K562 (cell line): Measurements from ENCODE around the gene CACNA2D2. TPM values are rescaled to one million over a fixed set of nuclear protein-coding genes. Genes with fewer than 3 reads are reported as not detected.

Experiments used
- ATAC-seq: fragments of 200-7000 bp; cut with Tn5 transposase; 3 replicates; pipeline ENCODE4 v1.9.1; 2020; ENCODE audit warnings: moderate library complexity
- BruUV-seq: library from RNA; stranded (reverse); fragments of 400-500 nt; replicated peaks from 2 replicates; lab custom pipeline; 2021; lab: Mats Ljungman, UMichigan
- CTCF ChIA-PET: fragments of 300-600 bp; formaldehyde crosslinking; extraction: SDS; loops from one replicate; lab custom pipeline; 2021; ENCODE audit warnings: low intra/inter-chr PET ratio; lab: Yijun Ruan, JAX
- POLR2A ChIA-PET: fragments of 300-600, 350-650 bp; sonication (Branson Sonifier 250); formaldehyde crosslinking; extraction: SDS; loops from one replicate; lab custom pipeline; 2021; ENCODE audit warnings: antibody characterized with exemption, inconsistent platforms; lab: Yijun Ruan, JAX
- DNase-seq, 4 experiments: peaks; one replicate each; pipeline versions ENCODE4 v3.0.0 to v3.0.0-alpha.2; 2011 to 2018; ENCODE audit warnings: low spot score in 3 of 4, mixed read lengths in 3 of 4; ENCODE audit errors: extremely low read depth in 1 of 4
- FAIRE-seq: peaks from 2 replicates; lab custom pipeline; 2011; peaks lifted over from hg19 to GRCh38; lab: Jason Lieb, UNC
- H2AFZ ChIP-seq: 2 replicates; pipeline ENCODE4 v1.6.0; 2011; ENCODE audit warnings: low read depth, low read length, control low read depth, inconsistent platforms
- H3K27ac ChIP-seq: fragments of 200-600 bp; 3 replicates; pipeline ENCODE4 v1.8.0; 2011; ENCODE audit warnings: low read depth, mild to moderate bottlenecking, control low read depth, inconsistent platforms, low read length, moderate library complexity, mixed read lengths; ENCODE audit errors: extremely low read depth
- H3K27me3 ChIP-seq, 2 experiments: fragments of 300-600 bp in 1 of 2; 2 replicates in 1 of 2; 3 replicates in 1 of 2; pipeline versions ENCODE4 v1.6.0 to v1.8.0; 2011; ENCODE audit warnings: inconsistent platforms in 2 of 2, low read length in 2 of 2, mild to moderate bottlenecking in 1 of 2, mixed read lengths in 1 of 2, moderate library complexity in 1 of 2; ENCODE audit not compliant: control insufficient read depth in 2 of 2, insufficient read depth in 2 of 2
- H3K36me3 ChIP-seq: fragments of 300-600 bp; 3 replicates; pipeline ENCODE4 v1.8.0; 2011; ENCODE audit warnings: mild to moderate bottlenecking, low read length, inconsistent platforms; ENCODE audit not compliant: control insufficient read depth, insufficient read depth
- H3K4me1 ChIP-seq, 2 experiments: fragments of 200-600 bp in 1 of 2; replicated peaks in 1 of 2; 2 replicates in 1 of 2; 3 replicates in 1 of 2; pipeline versions ENCODE4 v1.5.1 to v1.8.0; 2011; ENCODE audit warnings: inconsistent platforms in 2 of 2, low read length in 2 of 2, mild to moderate bottlenecking in 1 of 2, mixed read lengths in 1 of 2, moderate library complexity in 1 of 2; ENCODE audit not compliant: control insufficient read depth in 2 of 2, insufficient read depth in 2 of 2
- H3K4me2 ChIP-seq: 2 replicates; pipeline ENCODE4 v1.6.1; 2011; ENCODE audit warnings: low read length, control low read depth, inconsistent platforms, mixed read lengths; ENCODE audit not compliant: insufficient read depth
- H3K4me3 ChIP-seq: fragments of 200-600 bp; sonication (generic), shearing (Covaris generic); 2 replicates; pipeline ENCODE4 v1.5.1; 2016; ENCODE audit warnings: control low read depth, inconsistent platforms
- H3K79me2 ChIP-seq: fragments of 200-600 bp; 3 replicates; pipeline ENCODE4 v1.8.0; 2011; ENCODE audit warnings: low read length, inconsistent platforms; ENCODE audit not compliant: control insufficient read depth, insufficient read depth
- H3K9ac ChIP-seq, 2 experiments: 2 replicates each; pipeline versions ENCODE4 v1.6.0 to v1.6.1; 2011; ENCODE audit warnings: low read depth in 2 of 2, low read length in 2 of 2, control low read depth in 1 of 2, inconsistent platforms in 1 of 2, mild to moderate bottlenecking in 1 of 2, mixed read lengths in 1 of 2; ENCODE audit not compliant: insufficient read depth in 1 of 2
- H3K9me1 ChIP-seq: one replicate; pipeline ENCODE4 v1.6.0; 2011; ENCODE audit warnings: inconsistent platforms, mild to moderate bottlenecking, low read length, moderate library complexity; ENCODE audit not compliant: control insufficient read depth, insufficient read depth
- H3K9me3 ChIP-seq: replicated peaks from 2 replicates; pipeline ENCODE4 v1.5.1; 2011; ENCODE audit warnings: low read depth, low read length, inconsistent platforms; ENCODE audit not compliant: control insufficient read depth, insufficient read depth
- H4K20me1 ChIP-seq: replicated peaks from 2 replicates; pipeline ENCODE4 v1.6.1; 2011; ENCODE audit warnings: low read length, inconsistent platforms, mixed read lengths; ENCODE audit not compliant: control insufficient read depth, insufficient read depth
- CEBPZ ChIP-seq: fragments of 150-350 bp; IDR thresholded peaks from 2 replicates; pipeline ENCODE4 v1.6.1; 2014; ENCODE audit warnings: low read depth, mild to moderate bottlenecking, low read length, borderline replicate concordance
- HMGN3 ChIP-seq: IDR thresholded peaks from 2 replicates; pipeline ENCODE4 v1.6.1; 2011; ENCODE audit warnings: borderline replicate concordance, low read depth, mild to moderate bottlenecking, mixed read lengths, low read length; ENCODE audit not compliant: insufficient read length; ENCODE audit errors: extremely low read depth
- MIER1 ChIP-seq: fragments of 450-650 bp; IDR thresholded peaks from 2 replicates; pipeline ENCODE4 v1.6.1; 2016; ENCODE audit warnings: antibody characterized with exemption, mild to moderate bottlenecking, low read depth
- NR2C2 ChIP-seq, 2 experiments: fragments of 200-800 bp in 1 of 2; sonication (Bioruptor generic) in 1 of 2; sonication (generic) in 1 of 2; formaldehyde crosslinking in 1 of 2; IDR thresholded peaks; 2 replicates each; pipeline versions ENCODE4 v1.6.1 to v1.8.0; 2016 to 2022; ENCODE audit warnings: mild to moderate bottlenecking in 1 of 2, missing compliant biosample characterization in 1 of 2, missing genetic modification characterization in 1 of 2, missing genetic modification reagents in 1 of 2
- PHB2 ChIP-seq: fragments of 450-650 bp; IDR thresholded peaks from 2 replicates; pipeline ENCODE4 v1.6.1; 2017; ENCODE audit warnings: low read depth
- ZFX ChIP-seq: sonication (generic); formaldehyde crosslinking; IDR thresholded peaks from 2 replicates; pipeline ENCODE4 v1.8.0; 2022; ENCODE audit warnings: mild to moderate bottlenecking, missing genetic modification reagents, moderate library complexity
- ZNF121 ChIP-seq: sonication (generic); formaldehyde crosslinking; conservative IDR thresholded peaks from 2 replicates; pipeline ENCODE4 v1.8.0; 2022; ENCODE audit warnings: missing genetic modification reagents
- ZNF217 ChIP-seq: sonication (generic); formaldehyde crosslinking; IDR thresholded peaks from 2 replicates; pipeline ENCODE4 v1.8.0; 2022; ENCODE audit warnings: mild to moderate bottlenecking, missing genetic modification reagents
- WGBS: fragments of 100-300 bp; shearing (Covaris generic); methylation state at CpG from one replicate; pipeline ENCODE4 v1.1.6; 2016; ENCODE audit warnings: low coverage, mixed read lengths; ENCODE audit not compliant: insufficient coverage; ENCODE audit errors: missing lambda C conversion rate; 5-methylcytosine and 5-hydroxymethylcytosine counted together
- in situ Hi-C: fragments of 300-500 bp; cut with MboI; formaldehyde crosslinking; loops from 4 replicates; pipeline ENCODE4 v1.15.0; 2018; ENCODE audit warnings: inconsistent platforms, mixed read lengths
- intact Hi-C: fragments of 100-400 bp; cut with micrococcal nuclease; formaldehyde crosslinking; loops from 2 replicates; pipeline ENCODE4 v1.14.2; 2022
- polyA plus RNA-seq, 8 experiments: library from polyadenylated mRNA; depleted of rRNA in 4 of 8; stranded (reverse) in 5 of 8; unstranded in 3 of 8; fragments of >200 nt; fragmentation: Nextera tagmentation in 2 of 8; fragmentation: Illumina TruSeq in 1 of 8; extraction: Ambion mirVana in 2 of 8; extraction: Trizol in 1 of 8; gene quantifications; 2 replicates each; pipeline versions ENCODE4 v1.2.1 to v1.2.3, GENCODE V29; 2011 to 2014; ENCODE audit warnings: inconsistent platforms in 1 of 8, missing spikeins in 1 of 8
- total RNA-seq, 7 experiments: library from RNA; depleted of rRNA in 6 of 7; stranded (reverse); fragments of >200 nt in 6 of 7; fragmentation: Illumina TruSeq in 2 of 7; extraction: Trizol in 2 of 7; gene quantifications; 2 replicates each; pipeline versions ENCODE4 v1.2.1 to v1.2.3, GENCODE V29; 2011 to 2021; ENCODE audit warnings: low replicate concordance in 1 of 7
- TF ChIP-seq, protein P1 (sequence below): sonication (generic); formaldehyde crosslinking; IDR thresholded peaks from 2 replicates; pipeline ENCODE4 v1.9.0; 2022; ENCODE audit warnings: mild to moderate bottlenecking, missing genetic modification reagents
- TF ChIP-seq, protein P2 (sequence below): sonication (generic); formaldehyde crosslinking; IDR thresholded peaks from 2 replicates; pipeline ENCODE4 v1.8.0; 2022; ENCODE audit warnings: missing genetic modification reagents, mild to moderate bottlenecking, borderline replicate concordance

CACNA2D2 gene
- total and polyA plus RNA-seq, 9 of the 15 experiments (the other 6 are each of a cell fraction or from before 2014, with no cell fraction given): 0.11 to 0.58 (median 0.36) TPM; not detected in 2

DNA sequence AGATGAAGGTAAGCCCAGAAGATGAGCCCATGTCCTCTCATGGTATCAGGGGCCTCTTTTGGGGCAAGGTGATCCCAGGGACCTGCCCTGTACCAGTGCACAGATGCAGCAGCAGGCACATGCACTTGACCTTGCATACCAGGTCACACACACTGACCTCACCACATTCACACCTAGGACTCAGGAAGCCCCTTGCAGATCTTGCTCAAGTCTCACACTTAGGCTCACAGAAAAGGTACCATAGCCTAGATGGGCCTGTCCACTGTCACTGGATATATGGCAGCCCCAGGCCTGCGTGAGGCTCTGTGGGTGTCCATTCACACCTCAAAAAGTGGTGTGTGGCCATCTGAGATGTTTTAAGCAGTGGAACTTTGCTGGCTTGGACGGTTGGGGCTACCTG lies 58.7 kb downstream of the CACNA2D2 start:
- TF ChIP-seq MIER1 (no peak), PHB2 (no peak), ZFX (CRISPR knock-in tag) (no peak), ZNF217 (CRISPR knock-in tag) (no peak), CEBPZ (no peak), ZNF121 (CRISPR knock-in tag) (no peak), NR2C2 (CRISPR knock-in tag; IDR thresholded peaks at IDR 0.05) (no peak), NR2C2 (tag; IDR thresholded peaks at IDR 0.05) (no peak), HMGN3 (no peak)
- TF ChIP-seq, protein P1, sequence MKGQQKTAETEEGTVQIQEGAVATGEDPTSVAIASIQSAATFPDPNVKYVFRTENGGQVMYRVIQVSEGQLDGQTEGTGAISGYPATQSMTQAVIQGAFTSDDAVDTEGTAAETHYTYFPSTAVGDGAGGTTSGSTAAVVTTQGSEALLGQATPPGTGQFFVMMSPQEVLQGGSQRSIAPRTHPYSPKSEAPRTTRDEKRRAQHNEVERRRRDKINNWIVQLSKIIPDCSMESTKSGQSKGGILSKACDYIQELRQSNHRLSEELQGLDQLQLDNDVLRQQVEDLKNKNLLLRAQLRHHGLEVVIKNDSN (CRISPR knock-in tag): no peak
- TF ChIP-seq, protein P2, sequence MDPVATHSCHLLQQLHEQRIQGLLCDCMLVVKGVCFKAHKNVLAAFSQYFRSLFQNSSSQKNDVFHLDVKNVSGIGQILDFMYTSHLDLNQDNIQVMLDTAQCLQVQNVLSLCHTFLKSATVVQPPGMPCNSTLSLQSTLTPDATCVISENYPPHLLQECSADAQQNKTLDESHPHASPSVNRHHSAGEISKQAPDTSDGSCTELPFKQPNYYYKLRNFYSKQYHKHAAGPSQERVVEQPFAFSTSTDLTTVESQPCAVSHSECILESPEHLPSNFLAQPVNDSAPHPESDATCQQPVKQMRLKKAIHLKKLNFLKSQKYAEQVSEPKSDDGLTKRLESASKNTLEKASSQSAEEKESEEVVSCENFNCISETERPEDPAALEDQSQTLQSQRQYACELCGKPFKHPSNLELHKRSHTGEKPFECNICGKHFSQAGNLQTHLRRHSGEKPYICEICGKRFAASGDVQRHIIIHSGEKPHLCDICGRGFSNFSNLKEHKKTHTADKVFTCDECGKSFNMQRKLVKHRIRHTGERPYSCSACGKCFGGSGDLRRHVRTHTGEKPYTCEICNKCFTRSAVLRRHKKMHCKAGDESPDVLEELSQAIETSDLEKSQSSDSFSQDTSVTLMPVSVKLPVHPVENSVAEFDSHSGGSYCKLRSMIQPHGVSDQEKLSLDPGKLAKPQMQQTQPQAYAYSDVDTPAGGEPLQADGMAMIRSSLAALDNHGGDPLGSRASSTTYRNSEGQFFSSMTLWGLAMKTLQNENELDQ (CRISPR knock-in tag): no peak
- Histone ChIP-seq H3K36me3 (no peaks in the 10 kb centered on the region), H3K4me2 (no peak overlapping the region), H3K9ac (no peak overlapping the region), H3K9me1 (no peaks in the 10 kb centered on the region), H4K20me1 (peaks cover 3% of the 10 kb centered on the region; the same call in 1 of the 2 replicates), H2AFZ (no peak overlapping the region), H3K27me3 (peaks cover 0 to 42% of the 10 kb centered on the region in 2 experiments; a peak in 3 of 5 replicates), H3K4me3 (no peak overlapping the region), H3K4me1 (no peaks in the 10 kb centered on the region; a peak in 1 of 5 replicates), H3K27ac (no peak overlapping the region), H3K79me2 (no peaks in the 10 kb centered on the region), H3K9me3 (no peaks in the 10 kb centered on the region)
- 0% methylated on average over 2 of the region's 2 CpGs for WGBS
- no TSS peak for BruUV-seq
- DNase-seq (no peak), FAIRE-seq (no peak), ATAC-seq (no peak)
- in situ Hi-C loops (no loop called here), intact Hi-C loops (no loop called here)
- ChIA-PET CTCF (no interaction called here), POLR2A (no interaction called here)
